ENCODE data around the gene HDGF.
A peak's percentile ranks its signal among the peaks of the same experiment; 100 is the strongest.

HDGF gene

GRCh38 chr1:156693848-156694689 lies 57.4 kb downstream of the HDGF start:
- no peak for DNase-seq

DNA sequence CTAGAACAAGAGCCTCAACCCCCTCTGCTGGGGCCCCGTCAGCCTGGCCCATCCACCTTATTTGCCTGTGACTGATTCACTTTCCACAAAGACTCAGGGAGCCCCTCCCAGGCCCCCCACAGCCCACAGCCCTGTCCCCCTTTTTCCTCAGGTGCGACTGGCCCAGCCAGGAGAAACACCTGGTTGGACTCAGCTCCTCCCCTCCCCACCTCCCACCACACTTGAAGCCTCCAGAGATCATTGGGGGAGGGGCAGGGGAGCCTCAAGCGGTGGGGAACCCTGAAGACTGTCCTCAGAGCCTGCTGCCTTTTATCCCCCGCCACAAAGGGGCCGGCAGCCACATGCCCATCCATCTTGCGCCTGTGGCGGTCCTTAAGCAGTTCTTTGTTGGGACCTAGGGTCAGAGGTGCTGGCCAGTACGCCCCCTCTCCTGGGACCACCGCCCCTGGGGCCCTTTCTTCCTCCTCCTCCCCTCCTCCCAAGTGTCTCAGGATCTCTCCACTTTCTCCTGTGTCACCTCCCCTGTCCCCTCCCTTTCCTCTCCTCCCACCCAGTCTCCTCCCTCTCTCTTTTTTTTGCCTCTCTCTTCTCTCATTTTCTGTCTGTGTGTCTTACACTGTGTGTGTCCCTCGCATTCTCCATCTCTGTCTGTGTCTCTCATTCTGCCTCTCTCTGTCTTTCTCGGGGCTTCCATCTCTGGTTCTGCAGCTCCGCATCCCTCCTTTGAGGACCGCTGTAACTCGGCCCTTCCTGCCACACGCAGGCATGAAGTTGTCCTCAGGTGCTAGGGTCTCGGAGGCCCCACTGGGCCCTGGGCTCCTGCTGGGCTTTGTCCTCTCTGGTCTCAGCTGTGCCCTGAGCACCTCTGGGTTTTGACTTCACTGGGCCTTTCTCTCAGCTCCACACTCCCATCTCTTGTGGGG lies 58.3 kb downstream of the HDGF start:
- DNase-seq = peak in 2 of 6 experiments; percentile 7 to 16

- DNase-seq = no peak
These were observed 59.0 kb downstream of the HDGF start for GRCh38 chr1:156692441-156692924.

All from stimulated activated naive CD4-positive, alpha-beta T cell (primary cell).